ENCODE measurements around the gene AGTRAP.

Gene AGTRAP

DNA sequence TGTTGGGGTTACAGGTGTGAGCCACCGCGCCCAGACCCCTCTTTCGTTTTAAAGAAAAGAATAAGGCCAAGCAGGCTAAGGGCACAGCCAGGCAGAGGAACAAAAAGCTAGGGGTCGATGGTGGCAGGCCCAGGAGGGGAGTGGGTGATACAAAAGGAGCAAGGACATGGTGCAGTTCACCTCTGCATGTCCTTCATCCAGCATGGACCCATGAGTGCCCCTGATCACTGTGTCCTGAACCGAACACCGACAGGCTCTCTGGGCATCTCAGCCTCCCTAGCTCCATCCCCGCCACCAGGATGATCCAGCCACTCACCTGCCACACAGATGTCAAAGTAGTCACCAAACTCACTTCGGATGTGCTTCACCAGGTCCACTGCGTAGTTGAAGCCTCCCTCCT, 64.0 kb downstream of the AGTRAP start:
- no peak for DNase-seq (ENCODE audit: low read depth, low spot score)
- TF ChIP-seq, protein P1, sequence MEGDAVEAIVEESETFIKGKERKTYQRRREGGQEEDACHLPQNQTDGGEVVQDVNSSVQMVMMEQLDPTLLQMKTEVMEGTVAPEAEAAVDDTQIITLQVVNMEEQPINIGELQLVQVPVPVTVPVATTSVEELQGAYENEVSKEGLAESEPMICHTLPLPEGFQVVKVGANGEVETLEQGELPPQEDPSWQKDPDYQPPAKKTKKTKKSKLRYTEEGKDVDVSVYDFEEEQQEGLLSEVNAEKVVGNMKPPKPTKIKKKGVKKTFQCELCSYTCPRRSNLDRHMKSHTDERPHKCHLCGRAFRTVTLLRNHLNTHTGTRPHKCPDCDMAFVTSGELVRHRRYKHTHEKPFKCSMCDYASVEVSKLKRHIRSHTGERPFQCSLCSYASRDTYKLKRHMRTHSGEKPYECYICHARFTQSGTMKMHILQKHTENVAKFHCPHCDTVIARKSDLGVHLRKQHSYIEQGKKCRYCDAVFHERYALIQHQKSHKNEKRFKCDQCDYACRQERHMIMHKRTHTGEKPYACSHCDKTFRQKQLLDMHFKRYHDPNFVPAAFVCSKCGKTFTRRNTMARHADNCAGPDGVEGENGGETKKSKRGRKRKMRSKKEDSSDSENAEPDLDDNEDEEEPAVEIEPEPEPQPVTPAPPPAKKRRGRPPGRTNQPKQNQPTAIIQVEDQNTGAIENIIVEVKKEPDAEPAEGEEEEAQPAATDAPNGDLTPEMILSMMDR (IDR thresholded peaks at IDR 0.05; ENCODE audit: insufficient read depth, low read length, missing control alignments): no peak
- H3K4me3 ChIP-seq (ENCODE audit: low read depth, low read length): no peak overlapping the region
- CTCF ChIA-PET: no interaction called here
- POLR2A ChIA-PET: no interaction called here

DNA sequence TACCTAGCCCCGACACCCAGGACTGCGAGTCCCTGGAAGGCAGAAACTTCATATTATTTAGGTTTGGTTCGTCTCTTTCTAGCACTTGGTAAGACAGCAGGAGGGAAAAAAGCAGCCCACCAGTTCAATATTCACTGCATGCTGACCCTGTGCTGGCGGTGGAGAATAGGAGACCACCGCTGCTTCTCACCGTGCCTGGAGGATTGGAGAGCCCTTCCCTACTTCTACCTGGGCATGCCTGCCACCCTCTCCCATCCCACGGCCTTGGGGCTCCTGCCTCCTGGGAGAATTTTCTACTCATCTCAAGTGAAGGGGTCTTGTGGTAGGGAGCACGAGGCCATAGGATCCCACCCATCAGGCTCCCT, 64.4 kb downstream of the AGTRAP start:
- ChIA-PET CTCF (no interaction called here), POLR2A (no interaction called here)
- H3K4me3 ChIP-seq (ENCODE audit: low read depth, low read length): no peak overlapping the region
- DNase-seq (ENCODE audit: low read depth, low spot score): no peak
- TF ChIP-seq, protein P1 (IDR thresholded peaks at IDR 0.05; ENCODE audit: insufficient read depth, low read length, missing control alignments): no peak

Data from AG04449 (cell line).